Measurements from ENCODE around the gene BACE1.

BACE1 gene

DNA sequence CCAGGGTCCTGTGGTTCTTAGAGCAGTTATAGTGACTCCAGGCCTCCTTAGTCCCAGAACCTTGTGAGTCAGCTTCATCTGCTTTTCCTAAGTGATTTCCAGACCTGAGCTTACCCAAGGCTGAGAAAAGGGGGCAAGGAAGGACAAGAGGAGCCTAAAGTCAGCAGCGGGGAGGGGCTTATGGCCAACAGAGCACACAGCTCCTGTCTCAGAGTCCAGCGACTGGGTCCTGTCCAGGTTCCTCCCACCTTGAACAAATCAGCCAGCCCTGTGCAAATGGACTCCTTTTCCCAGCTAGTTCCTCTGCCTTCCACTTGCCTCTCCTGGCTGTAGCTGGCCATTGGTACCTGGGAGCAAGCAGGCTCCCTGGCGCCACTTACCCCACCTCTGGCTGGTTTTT, 10.9 kb downstream of the BACE1 start:
- no peak for DNase-seq

- DNase-seq: no peak
These were observed 12.3 kb downstream of the BACE1 start for GRCh38 chr11:117303646-117304315.

DNA sequence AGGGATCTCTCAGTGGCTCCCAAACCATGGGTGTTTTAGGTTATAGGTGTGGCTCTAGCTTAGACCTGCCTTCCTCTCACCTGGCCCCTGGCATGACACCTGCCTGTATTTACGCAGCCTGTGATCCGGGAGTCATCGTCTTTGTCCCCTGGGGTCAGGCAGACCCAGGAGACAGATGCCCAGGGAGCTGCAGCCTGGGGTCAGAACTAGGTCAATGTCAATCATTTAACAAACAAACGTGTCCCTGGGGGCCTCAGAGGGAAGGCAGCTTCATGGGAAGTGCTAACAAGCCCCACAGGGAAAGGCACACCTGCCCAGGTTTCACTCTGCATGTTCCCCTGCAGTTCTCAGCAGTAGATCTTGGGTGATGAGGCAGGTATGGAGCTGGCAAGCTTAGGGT, 13.0 kb downstream of the BACE1 start:
- no peak for DNase-seq

GRCh38 chr11:117302228-117302627, 13.8 kb downstream of the BACE1 start:
- DNase-seq: no peak

DNA sequence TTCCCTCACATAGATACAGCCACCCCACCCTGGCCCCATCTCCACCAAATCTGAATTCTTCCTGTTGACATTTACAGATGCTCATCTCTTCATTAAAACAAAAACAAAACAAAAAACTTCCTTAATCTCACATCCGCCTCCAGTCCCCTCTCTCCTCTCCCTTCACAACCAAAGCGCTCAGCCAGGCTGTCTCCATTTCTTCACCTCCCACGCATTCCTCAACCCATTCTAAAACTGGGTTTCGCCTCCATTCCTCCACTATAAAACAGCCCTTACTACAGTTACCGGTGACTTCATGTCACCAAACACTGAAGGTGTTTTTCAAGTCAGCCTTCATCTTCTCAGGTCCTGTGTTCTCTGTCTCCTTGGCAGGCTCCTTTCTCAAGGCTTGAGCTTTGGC, 15.3 kb downstream of the BACE1 start:
- DNase-seq: no peak

GRCh38 chr11:117300283-117300663, 15.8 kb downstream of the BACE1 start:
- DNase-seq: no peak

DNA sequence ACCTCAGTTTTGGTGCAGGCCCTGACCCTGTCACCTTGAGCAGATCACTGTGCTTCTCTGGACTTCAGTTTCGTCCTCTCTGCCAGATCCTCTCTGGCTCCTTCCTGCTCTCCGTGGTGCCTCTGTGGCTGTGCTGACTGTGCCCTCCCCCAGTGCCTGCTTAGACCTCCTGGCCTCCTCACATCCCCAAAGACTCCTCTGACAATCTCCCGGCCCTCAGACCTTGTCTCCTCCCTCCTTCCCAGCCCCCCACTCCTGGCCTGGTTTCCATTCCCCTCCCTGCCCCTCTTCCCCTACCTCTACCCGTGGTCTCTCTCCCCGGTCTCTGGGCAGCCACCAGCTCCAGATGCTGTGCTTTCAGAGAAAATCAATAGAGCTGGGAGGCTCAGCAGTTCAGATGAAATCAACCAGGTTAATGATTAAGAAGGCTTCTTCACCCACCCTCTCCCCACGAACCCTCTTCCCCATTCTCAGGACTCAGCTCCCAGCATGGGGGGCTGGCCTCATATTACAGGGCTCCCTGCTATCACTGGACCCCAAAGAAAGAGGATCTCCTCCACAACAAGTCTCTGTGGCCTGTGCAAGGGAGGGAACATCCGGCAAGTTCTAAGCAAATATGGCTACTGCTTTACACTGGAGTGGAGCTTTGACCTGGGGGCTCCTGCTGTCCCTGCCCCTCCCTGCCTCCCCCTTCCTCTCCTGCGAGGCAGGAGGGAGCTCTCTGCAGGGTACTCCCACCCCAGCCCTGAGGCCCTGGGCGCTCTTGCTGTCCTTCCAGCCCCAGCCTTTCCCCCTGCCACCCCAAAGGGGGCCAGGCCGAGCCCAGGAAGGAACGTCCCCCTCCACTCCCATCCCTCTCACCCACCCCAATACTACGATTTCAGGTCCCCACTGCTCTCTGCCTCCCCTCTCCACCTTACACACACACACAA, 16.4 kb downstream of the BACE1 start:
- no peak for DNase-seq

GRCh38 chr11:117298195-117298594, 17.9 kb downstream of the BACE1 start:
- DNase-seq: no peak

- DNase-seq: no peak
These were observed 19.2 kb downstream of the BACE1 start for GRCh38 chr11:117296881-117297280.

- no peak for DNase-seq
These were observed 20.5 kb downstream of the BACE1 start for GRCh38 chr11:117295438-117296137.

- no peak for DNase-seq
These were observed 23.4 kb downstream of the BACE1 start for GRCh38 chr11:117292616-117293015.

DNA sequence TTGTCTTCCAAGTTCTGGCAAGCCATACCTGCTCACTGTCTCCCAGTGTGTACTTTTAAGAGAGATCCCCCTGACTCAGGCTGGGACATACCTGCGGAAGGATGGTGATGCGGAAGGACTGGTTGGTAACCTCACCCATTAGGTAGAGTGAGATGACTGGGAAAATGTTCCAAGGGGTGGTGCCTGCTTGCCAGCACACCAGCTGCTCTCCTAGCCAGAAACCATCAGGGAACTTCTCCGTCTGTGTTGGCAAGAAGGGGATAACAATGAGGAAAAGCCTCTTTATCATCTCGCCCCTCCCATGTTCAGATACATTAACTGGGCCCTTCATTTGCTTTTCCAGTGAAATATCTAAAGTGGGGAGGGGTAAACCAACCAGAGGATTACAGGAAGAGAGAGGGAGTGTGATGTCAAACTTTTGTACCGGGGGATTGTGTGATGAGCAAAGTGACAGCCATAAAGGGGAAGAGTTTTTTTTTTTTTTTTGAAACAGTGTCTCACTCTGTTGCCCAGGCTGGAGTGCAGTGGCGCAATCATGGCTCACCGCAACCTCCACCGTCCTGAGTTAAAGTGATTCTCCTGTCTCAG, 25.2 kb downstream of the BACE1 start, which contains the start of gene BACE1-AS:
Gene BACE1-AS, plus strand, starts transcription at position 538 of the 588 bp plus-strand sequence.
- DNase-seq: no peak

- DNase-seq: no peak
These were observed 26.3 kb downstream of the BACE1 start for GRCh38 chr11:117289795-117290194.

GRCh38 chr11:117287668-117288067, 28.4 kb downstream of the BACE1 start:
- DNase-seq: no peak

GRCh38 chr11:117286588-117286987, 29.5 kb downstream of the BACE1 start:
- DNase-seq: no peak

GRCh38 chr11:117284053-117284452, 32.0 kb downstream of the BACE1 start:
- DNase-seq: no peak

DNA sequence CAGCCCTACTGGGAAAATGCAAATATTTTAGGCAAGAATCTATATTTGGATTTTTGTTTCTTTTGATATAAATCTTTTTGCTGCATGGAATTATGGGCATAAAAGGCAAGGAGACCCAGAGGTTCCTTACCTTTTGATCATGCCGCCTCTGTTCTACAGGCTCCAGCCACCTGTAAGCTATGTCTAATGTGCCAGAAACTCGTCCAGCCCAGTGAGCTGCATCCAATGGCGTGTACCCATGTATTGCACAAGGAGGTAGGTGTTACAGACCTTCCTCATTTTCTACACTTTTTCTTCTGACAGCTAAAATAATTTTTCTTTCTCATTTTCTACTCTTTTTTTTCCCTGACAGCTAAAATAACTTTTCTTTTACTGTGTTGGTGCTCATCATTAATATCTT, 33.1 kb downstream of the BACE1 start:
- DNase-seq: no peak

DNA sequence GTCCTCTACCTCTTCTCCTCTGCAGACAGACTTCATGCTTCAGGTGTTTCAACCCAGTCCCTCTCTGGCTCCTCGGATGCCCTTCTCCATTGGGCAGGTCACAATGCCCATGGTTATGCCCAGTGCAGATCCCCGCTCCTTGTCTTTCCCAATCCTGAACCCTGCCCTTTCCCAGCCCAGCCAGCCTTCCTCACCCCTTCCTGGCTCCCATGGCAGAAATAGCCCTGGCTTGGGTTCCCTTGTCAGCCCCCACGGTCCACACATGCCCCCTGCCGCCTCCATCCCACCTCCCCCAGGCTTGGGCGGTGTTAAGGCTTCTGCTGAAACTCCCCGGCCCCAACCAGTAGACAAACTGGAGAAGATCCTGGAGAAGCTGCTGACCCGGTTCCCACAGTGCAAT, 34.2 kb downstream of the BACE1 start:
- no peak for DNase-seq

DNA sequence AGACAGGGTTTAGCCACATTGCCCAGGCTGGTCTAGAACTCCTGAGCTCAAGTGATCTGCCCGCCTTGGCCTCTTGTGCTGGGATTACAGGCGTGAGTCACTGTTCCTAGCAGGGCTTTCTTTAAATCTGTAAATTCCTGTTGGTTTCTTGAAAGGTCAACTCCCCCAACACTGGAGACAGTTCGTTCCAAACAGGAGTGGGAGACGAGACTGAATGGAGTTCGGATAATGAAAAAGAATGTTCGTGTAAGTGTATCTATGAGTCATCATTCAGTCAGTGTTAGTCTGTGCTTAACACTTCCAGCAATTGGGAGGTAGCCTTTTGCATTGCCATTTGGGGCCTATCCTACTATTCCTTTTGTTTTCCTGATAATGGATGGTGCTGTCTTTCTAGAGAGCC, 34.9 kb downstream of the BACE1 start:
- DNase-seq: no peak

- no peak for DNase-seq
These were observed 36.2 kb downstream of the BACE1 start for GRCh38 chr11:117279711-117280376.

DNA sequence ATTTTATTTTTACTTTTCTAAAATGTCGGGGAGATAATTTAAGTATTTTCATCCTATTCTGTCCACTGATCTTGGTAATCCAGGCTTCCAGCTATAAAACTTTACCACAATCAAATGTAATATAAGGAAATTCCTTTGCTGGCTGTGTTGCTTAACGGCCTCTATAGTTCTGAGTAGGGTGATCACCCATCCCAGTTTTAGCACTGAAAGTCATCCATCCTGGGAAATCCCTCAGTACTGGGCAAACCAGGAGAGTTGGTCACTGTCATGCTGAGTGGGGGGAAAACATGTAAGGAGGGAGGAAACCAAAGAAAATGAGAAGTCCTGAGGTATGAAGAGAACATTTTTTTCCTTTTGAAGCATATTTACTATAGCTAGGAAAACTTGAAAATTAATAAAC, 37.7 kb downstream of the BACE1 start:
- DNase-seq: no peak

DNA sequence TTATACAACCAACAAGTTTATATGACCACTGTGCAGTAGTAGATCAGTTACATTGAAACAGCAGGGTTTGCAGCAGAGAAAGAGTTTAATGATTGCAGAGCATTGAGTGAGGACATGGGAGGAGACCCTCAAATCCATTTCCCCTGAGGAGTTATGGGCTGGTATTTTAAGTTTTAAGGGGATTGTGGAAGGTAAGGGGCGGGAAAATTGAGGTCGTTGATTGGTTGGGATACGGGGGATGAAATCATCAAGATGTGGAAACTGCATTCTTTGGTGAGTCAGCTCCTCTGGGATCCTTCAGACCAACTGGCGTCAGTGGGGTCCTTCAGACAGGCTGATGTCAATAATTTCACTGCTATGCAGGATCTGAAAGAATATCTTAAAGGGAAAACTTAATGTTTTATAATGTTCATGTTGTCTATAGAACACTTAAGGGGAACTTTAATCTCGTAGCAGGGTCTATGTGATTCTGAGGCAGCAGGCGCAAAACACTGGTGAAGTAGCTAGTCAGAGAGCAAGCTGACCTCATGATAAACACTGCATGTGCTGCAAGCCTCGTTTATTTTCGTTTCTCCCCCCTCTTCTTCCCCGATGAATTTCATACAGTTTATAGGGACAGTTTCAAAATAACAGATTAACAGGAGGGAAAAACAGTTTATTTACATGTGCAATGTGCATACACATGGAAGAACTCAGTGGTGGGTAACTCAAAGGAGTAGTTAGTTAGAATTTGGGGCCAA, 42.3 kb downstream of the BACE1 start:
- no peak for DNase-seq

Measured in stimulated activated CD4-positive, alpha-beta T cell treated with anti-CD3 and anti-CD28 coated beads, Interleukin-4, amount 100 ng/mL, for 1 hour (primary cell).